Measurements from ENCODE around the gene ACCSL.

The ACCSL gene

GRCh38 chr11:44017443-44018126 lies 30.2 kb upstream of the ACCSL start:
- no peak overlapping the region for H3K4me3 ChIP-seq (ENCODE audit: control insufficient read depth, low read depth, low read length)
- peak; percentile 37 for DNase-seq (ENCODE audit: low read depth)
- TF ChIP-seq, protein P1, sequence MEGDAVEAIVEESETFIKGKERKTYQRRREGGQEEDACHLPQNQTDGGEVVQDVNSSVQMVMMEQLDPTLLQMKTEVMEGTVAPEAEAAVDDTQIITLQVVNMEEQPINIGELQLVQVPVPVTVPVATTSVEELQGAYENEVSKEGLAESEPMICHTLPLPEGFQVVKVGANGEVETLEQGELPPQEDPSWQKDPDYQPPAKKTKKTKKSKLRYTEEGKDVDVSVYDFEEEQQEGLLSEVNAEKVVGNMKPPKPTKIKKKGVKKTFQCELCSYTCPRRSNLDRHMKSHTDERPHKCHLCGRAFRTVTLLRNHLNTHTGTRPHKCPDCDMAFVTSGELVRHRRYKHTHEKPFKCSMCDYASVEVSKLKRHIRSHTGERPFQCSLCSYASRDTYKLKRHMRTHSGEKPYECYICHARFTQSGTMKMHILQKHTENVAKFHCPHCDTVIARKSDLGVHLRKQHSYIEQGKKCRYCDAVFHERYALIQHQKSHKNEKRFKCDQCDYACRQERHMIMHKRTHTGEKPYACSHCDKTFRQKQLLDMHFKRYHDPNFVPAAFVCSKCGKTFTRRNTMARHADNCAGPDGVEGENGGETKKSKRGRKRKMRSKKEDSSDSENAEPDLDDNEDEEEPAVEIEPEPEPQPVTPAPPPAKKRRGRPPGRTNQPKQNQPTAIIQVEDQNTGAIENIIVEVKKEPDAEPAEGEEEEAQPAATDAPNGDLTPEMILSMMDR (conservative IDR thresholded peaks at IDR 0.05; ENCODE audit: control insufficient read depth, insufficient read depth, low read depth, low read length): no peak

GRCh38 chr11:44018127-44018521 lies 29.7 kb upstream of the ACCSL start:
- H3K4me3 ChIP-seq (ENCODE audit: control insufficient read depth, low read depth, low read length): no peak overlapping the region
- DNase-seq (ENCODE audit: low read depth): no peak
- TF ChIP-seq, protein P1 (conservative IDR thresholded peaks at IDR 0.05; ENCODE audit: control insufficient read depth, insufficient read depth, low read depth, low read length): no peak

DNA sequence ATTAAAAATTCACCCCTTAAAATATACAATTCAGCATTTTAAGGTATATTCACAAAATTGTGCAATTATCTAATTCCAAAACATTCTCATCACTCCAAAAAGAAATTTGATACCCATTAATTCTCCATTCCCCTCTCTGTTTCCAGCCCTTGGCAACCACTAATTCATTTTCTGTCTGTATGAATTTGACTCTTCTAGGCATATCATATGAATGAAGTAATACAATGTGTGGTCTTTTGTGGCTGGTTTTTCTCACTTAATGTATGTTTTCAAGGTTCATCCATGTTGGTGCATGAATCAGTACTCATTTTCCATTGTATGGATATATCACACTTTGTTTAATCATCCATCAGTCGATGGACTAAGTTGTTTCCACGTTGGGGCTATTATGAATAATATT lies 29.0 kb upstream of the ACCSL start:
- TF ChIP-seq, protein P1 (conservative IDR thresholded peaks at IDR 0.05; ENCODE audit: control insufficient read depth, insufficient read depth, low read depth, low read length): no peak
- DNase-seq (ENCODE audit: low read depth): no peak
- H3K4me3 ChIP-seq (ENCODE audit: control insufficient read depth, low read depth, low read length): no peak overlapping the region

DNA sequence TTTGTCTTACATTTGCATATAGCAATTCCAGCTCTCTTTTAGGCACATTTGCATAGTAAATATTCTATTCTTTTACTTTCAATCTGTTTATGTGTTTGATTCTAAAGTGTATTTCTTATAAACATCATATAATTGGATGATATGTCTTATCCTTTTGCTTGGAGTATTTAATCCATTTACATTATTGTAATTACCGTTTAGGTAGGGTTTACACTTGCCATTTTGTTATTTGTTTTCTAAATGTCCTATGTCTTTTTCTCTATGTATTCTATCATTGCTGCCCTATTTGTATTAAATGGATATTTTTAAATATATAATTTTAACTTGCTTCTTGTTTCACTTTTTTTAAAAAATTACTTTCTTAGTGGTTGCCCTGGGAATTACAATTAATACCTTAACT lies 22.8 kb upstream of the ACCSL start:
- H3K4me3 ChIP-seq (ENCODE audit: control insufficient read depth, low read depth, low read length): no peak overlapping the region
- TF ChIP-seq, protein P1 (conservative IDR thresholded peaks at IDR 0.05; ENCODE audit: control insufficient read depth, insufficient read depth, low read depth, low read length): no peak

DNA sequence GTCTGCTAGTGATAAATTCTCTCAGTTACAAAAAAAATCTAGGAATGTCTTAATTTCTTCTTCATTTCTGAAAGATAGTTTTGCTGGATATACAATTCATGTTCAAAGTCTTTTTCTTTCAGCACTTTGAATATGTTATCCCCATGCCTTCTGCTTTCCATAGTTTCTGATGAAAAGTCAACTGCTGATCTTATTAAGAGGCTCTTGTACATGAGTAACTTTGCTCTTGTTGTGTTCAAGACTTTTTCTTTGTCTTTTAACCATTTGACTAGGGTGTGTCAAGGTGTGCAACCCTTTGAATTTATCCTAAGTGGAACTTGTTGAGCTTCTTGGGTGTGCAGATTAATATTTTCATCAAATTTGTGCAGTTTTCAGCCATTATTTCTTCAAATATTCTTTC lies 22.1 kb upstream of the ACCSL start:
- H3K4me3 ChIP-seq (ENCODE audit: control insufficient read depth, low read depth, low read length): no peak overlapping the region
- no peak for DNase-seq (ENCODE audit: low read depth)
- TF ChIP-seq, protein P1 (conservative IDR thresholded peaks at IDR 0.05; ENCODE audit: control insufficient read depth, insufficient read depth, low read depth, low read length): no peak

More for the DNA sequence above, 22.8 kb upstream of the ACCSL start:
- DNase-seq (ENCODE audit: low read depth): no peak

GRCh38 chr11:44028401-44028800 lies 19.4 kb upstream of the ACCSL start:
- DNase-seq (ENCODE audit: low read depth): no peak
- TF ChIP-seq, protein P1 (conservative IDR thresholded peaks at IDR 0.05; ENCODE audit: control insufficient read depth, insufficient read depth, low read depth, low read length): no peak
- no peak overlapping the region for H3K4me3 ChIP-seq (ENCODE audit: control insufficient read depth, low read depth, low read length)

All from fibroblast of mammary gland (primary cell).